ENCODE measurements around the gene HOMER2. TPM values are rescaled to one million over a fixed set of nuclear protein-coding genes. Genes with fewer than 3 reads are reported as not detected.

HOMER2 gene
- total RNA-seq, 4 donors from 2014 or later, result 2.2 to 4.3 (median 3.3) TPM

DNA sequence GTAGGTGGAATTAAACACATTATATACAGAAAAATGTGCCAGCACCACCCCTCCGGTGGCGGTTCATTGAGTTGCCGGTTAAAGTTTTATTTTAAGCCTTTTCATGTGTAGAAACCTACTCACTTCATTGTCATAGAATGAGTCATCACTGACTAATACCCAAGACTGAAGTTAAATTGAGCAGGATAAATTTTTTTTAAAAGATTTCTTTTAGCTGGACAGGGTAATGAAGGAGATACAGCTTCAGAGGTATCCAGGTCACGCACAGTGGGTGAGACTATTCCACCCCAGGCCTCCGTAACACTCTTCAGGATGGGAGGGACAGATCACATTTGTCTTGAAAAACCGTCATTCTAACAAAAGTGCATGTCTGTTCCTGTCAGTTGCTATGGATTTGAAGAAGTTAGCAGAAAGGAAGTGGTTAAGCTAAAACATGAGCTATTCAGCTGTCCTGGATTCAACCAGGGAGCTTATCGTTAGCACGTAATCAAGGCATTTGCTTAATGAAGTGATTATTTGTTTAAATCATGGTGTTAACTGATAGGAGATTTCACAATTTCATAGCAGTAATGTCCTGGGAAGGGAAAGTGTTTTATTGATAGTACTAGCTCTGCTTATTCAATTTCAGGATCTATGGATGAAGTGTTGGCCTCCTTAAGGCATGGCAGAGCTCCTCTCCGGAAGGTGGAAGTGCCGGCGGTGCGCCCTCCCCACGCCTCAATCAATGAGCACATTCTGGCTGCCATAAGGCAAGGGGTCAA is 119.7 kb downstream of the HOMER2 start:
- H3K36me3 ChIP-seq, result peaks cover 0 to 98% (median 4%) of the 10 kb centered on the region in 3 donors
- H3K27ac ChIP-seq, result no peak overlapping the region

DNA sequence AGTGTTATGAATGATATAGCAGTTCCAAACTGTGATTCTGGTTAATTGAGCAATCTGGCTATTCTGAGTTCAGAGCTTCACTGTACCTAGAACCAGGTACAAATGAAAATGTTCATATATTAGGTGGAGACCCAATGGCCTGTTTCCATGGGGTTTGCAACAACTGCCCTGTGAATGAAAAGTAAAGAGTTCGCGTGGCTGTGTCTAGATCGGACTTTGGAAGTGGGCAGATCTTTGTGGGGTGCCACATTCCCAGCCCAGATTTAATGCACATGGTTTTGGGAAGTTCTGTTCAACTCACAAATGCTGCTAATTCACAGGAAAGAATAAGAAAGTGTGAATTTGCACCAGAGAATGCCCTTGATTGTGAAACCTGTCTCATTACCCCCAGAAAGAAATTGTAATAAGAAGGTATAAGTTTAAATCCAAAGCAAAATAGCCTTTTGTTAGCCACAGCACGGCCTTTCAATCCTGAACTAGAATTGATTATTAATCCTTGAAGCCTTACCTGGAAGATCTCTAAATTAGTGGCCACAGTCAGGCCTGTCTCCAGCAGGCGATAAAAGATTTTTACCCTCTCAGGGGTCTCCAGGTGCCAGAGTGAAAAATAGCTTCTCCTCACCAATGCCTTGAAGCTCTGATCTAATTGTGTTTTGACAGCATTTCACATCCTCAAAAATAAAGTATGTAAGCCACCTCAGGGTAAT is 120.5 kb downstream of the HOMER2 start:
- Histone ChIP-seq H3K27ac (no peak overlapping the region), H3K27me3 (no peaks in the 10 kb centered on the region), H3K4me3 (no peak overlapping the region), H3K36me3 (peaks cover 0 to 98% (median 4%) of the 10 kb centered on the region in 3 donors), H3K4me1 (no peaks in the 10 kb centered on the region), H3K9me3 (no peaks in the 10 kb centered on the region)
- DNase-seq, result no peak
- TF ChIP-seq CTCF (IDR thresholded peaks at IDR 0.05) (no peak), POLR2A (IDR thresholded peaks at IDR 0.05) (no peak)

More for the DNA sequence above, 119.7 kb downstream of the HOMER2 start:
- Histone ChIP-seq H3K4me3 (no peak overlapping the region), H3K4me1 (no peaks in the 10 kb centered on the region), H3K27me3 (no peaks in the 10 kb centered on the region), H3K9me3 (no peaks in the 10 kb centered on the region)
- no peak for TF ChIP-seq CTCF (IDR thresholded peaks at IDR 0.05)
- no peak for TF ChIP-seq POLR2A (IDR thresholded peaks at IDR 0.05)
- no peak for DNase-seq

GRCh38 chr15:82830427-82831173 is 121.9 kb downstream of the HOMER2 start:
- no peaks in the 10 kb centered on the region for H3K27me3 ChIP-seq
- DNase-seq, result no peak
- no peaks in the 10 kb centered on the region for H3K9me3 ChIP-seq
- H3K27ac ChIP-seq, result no peak overlapping the region
- H3K4me1 ChIP-seq, result no peaks in the 10 kb centered on the region
- no peak overlapping the region for H3K4me3 ChIP-seq
- TF ChIP-seq POLR2A (IDR thresholded peaks at IDR 0.05) (no peak), CTCF (IDR thresholded peaks at IDR 0.05) (no peak)
- peaks cover 0 to 98% (median 4%) of the 10 kb centered on the region in 3 donors for H3K36me3 ChIP-seq

- H3K27ac ChIP-seq, result no peak overlapping the region
- H3K36me3 ChIP-seq, result peaks cover 0 to 98% (median 4%) of the 10 kb centered on the region in 3 donors
- no peaks in the 10 kb centered on the region for H3K9me3 ChIP-seq
- DNase-seq, result no peak
- no peaks in the 10 kb centered on the region for H3K4me1 ChIP-seq
- no peak overlapping the region for H3K4me3 ChIP-seq
- TF ChIP-seq POLR2A (IDR thresholded peaks at IDR 0.05) (no peak), CTCF (IDR thresholded peaks at IDR 0.05) (no peak)
- no peaks in the 10 kb centered on the region for H3K27me3 ChIP-seq
These were observed 123.3 kb downstream of the HOMER2 start for GRCh38 chr15:82829234-82829633.

- Histone ChIP-seq H3K4me3 (no peak overlapping the region), H3K27me3 (no peaks in the 10 kb centered on the region), H3K27ac (no peak overlapping the region), H3K4me1 (no peaks in the 10 kb centered on the region), H3K9me3 (no peaks in the 10 kb centered on the region), H3K36me3 (peaks cover 0 to 96% (median 0%) of the 10 kb centered on the region in 3 donors)
- TF ChIP-seq CTCF (IDR thresholded peaks at IDR 0.05) (no peak), POLR2A (IDR thresholded peaks at IDR 0.05) (no peak)
- no peak for DNase-seq
These were observed 124.4 kb downstream of the HOMER2 start for GRCh38 chr15:82828075-82828474.
